GM12892 (cell line): ENCODE measurements around the gene SPACA7.

ENCODE experiments used
- POLR2A ChIP-seq: IDR thresholded peaks from 2 replicates; pipeline ENCODE4 v1.6.1; 2011; ENCODE audit warnings: low read depth, low read length, control low read depth
- POLR2AphosphoS5 ChIP-seq: IDR thresholded peaks from 2 replicates; pipeline ENCODE4 v1.6.1; 2011; ENCODE audit warnings: low read depth, low read length, control low read depth

DNA sequence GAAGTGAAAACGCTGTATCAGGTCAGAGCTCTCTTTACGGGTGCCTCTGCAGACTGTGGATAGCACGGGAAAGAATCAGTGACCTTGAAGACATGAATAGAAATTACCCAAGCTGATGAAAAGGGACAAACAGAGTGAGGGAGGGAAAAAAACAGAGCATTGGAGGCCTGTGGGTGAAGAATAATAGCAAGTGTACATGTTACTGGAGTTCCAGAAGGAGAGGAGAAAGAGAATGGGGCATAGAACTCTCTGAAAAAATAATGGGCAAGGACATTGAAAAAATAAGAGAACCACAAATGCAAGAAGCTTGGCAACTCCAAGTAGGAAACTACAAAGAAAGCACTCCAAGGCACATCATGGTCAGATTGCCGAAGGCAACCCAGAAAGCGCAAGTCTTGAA, 86.3 kb downstream of the SPACA7 start:
- TF ChIP-seq POLR2A (no peak), POLR2AphosphoS5 (no peak)
